ENCODE data around the gene ADAM23.

ADAM23 gene

DNA sequence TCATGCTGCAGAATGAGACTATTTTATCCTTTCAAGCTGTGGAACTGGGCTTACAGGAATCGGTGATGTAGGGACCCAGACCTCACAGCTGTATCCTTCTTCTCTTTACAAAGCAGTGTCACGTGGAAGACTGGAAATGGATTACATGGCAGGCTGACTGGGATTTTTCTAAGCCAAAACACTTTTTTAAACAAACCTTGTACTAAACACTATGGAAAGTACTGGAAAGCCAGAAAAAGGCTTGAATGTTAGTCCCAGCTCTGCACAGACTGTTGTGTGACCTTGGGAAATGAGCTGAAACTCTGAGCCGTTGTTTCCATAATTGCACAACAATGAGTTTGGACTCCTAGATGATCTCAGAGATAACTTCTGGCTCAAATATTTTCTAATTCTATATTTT, 7.6 kb upstream of the ADAM23 start:
- CTCF ChIA-PET, result interaction anchor here (0.6 kb wide), 1 partner anchor 45 kb away, joined by 3 read pairs; no protein-coding TSS in a partner anchor
- TF ChIP-seq, protein P1, sequence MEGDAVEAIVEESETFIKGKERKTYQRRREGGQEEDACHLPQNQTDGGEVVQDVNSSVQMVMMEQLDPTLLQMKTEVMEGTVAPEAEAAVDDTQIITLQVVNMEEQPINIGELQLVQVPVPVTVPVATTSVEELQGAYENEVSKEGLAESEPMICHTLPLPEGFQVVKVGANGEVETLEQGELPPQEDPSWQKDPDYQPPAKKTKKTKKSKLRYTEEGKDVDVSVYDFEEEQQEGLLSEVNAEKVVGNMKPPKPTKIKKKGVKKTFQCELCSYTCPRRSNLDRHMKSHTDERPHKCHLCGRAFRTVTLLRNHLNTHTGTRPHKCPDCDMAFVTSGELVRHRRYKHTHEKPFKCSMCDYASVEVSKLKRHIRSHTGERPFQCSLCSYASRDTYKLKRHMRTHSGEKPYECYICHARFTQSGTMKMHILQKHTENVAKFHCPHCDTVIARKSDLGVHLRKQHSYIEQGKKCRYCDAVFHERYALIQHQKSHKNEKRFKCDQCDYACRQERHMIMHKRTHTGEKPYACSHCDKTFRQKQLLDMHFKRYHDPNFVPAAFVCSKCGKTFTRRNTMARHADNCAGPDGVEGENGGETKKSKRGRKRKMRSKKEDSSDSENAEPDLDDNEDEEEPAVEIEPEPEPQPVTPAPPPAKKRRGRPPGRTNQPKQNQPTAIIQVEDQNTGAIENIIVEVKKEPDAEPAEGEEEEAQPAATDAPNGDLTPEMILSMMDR (IDR thresholded peaks at IDR 0.05; ENCODE audit: control extremely low read depth, extremely low read depth, low read depth, missing control alignments), result no peak
- POLR2A ChIA-PET, result no interaction called here
- DNase-seq (ENCODE audit: extremely low spot score), result no peak

DNA sequence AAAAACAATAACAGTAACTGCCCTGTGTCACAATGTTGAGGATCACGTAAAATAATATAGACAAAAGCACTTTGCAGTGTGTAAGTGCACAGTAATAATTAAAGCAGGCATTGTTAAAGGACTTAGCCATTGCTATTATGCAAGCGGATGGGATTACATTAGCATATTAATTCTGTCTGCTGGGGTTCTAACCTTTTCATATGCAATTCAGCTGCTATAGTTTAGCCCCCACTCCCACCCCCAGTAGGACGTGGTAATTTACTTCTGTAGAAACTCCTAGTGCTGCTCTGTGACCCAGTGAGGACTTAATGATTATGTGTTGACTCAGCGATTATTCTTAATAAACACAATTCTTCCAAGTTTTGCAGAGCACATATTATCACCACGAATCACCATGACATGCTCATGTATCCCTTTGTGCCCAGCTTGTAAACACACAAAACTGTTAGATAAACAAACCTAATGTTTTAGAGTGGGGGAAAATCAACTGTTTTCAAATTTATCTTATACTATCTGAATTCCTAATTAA, 5.1 kb upstream of the ADAM23 start:
- ChIA-PET POLR2A (no interaction called here), CTCF (no interaction called here)
- no peak for DNase-seq (ENCODE audit: extremely low spot score)
- TF ChIP-seq, protein P1 (IDR thresholded peaks at IDR 0.05; ENCODE audit: control extremely low read depth, extremely low read depth, low read depth, missing control alignments), result no peak

DNA sequence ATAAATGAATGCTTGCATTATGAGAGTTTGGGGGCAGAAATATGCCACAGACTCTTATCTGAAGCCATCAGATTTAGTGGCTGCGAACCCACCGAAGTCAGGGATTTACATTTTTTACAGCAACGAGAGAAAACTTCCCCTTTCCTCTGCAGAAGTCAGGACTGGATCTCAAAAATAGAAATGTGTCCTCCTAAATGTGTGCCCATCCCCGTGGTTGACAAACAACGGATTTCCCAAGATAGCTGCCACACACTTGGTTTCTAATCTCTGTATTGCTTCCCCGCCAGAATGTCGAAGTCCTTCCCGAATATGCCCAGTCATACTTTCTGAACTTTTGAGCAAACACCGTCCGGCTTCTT, 879 bp upstream of the ADAM23 start:
- CTCF ChIA-PET, result no interaction called here
- TF ChIP-seq, protein P1 (IDR thresholded peaks at IDR 0.05; ENCODE audit: control extremely low read depth, extremely low read depth, low read depth, missing control alignments), result no peak
- DNase-seq (ENCODE audit: extremely low spot score), result peak; percentile 13
- POLR2A ChIA-PET, result no interaction called here

DNA sequence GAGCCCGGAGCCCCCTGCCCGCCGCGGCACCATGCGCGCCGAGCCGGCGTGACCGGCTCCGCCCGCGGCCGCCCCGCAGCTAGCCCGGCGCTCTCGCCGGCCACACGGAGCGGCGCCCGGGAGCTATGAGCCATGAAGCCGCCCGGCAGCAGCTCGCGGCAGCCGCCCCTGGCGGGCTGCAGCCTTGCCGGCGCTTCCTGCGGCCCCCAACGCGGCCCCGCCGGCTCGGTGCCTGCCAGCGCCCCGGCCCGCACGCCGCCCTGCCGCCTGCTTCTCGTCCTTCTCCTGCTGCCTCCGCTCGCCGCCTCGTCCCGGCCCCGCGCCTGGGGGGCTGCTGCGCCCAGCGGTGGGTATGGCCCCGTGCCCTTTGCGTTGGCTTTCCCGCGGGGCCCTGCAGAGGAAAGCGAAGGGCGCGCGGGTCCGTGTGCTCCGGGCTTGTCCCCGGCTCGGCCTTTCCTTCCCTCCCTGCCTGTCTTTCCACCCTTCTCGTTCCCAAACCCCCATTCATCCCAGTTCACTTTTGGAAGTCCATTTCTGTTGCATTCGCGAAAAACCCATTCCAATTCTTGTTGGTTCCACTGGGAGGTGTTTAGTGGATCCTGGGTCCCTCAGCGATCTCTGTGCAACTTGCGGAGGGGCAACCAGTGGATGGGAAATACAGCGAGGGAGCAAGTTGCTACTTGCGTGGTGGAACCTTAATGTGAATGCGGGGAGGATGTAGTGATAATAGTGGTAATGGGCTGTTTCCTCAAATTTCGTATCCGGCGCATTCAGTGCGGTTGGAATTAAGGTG, 599 bp downstream of the ADAM23 start:
- CTCF ChIA-PET, result no interaction called here
- TF ChIP-seq, protein P1 (IDR thresholded peaks at IDR 0.05; ENCODE audit: control extremely low read depth, extremely low read depth, low read depth, missing control alignments), result no peak
- POLR2A ChIA-PET, result no interaction called here
- DNase-seq (ENCODE audit: extremely low spot score), result peak; percentile 41

DNA sequence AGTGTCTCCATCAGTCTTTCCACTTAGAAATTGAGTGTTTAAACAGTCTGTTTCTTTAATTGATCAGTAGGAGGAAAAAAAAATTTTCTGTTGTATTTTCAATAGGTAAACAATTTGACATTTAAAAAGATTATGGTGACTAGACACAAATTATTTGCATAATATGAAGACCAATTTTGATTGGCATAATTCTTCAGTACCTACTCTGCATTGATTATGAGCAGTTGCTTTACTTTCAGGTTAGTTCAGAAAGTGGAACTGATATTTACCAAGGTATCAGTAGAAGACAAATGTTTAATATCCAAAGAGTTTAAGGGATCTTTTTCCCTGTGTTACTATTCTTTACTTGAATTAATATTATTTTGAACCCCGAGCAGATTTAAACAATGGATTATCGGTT, 2.6 kb downstream of the ADAM23 start:
- ChIA-PET POLR2A (no interaction called here), CTCF (no interaction called here)
- TF ChIP-seq, protein P1 (IDR thresholded peaks at IDR 0.05; ENCODE audit: control extremely low read depth, extremely low read depth, low read depth, missing control alignments), result no peak
- DNase-seq (ENCODE audit: extremely low spot score), result no peak

DNA sequence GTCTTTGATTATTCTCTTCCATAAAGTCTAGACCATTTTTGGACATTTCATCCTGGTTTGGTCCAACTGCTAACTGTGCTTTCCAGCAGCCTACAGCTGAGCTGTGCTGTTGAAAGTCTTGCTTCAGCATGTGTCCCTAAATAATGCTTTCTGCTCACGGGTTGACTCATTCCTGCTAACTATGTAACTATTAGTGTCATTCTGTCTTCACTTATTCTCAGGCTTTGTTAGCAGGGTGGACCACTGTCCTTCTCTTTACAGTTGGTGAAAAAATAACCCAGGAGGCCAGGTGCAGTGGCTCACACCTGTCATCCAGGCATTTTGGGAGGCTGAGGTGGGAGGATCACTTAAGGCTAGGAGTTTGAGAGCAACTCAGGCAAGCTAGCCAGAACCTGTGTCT, 8.9 kb downstream of the ADAM23 start:
- ChIA-PET POLR2A (interaction anchor here (0.5 kb wide), 1 partner anchor 8 kb away, joined by 4 read pairs; no protein-coding TSS in a partner anchor), CTCF (interaction anchor here (1.0 kb wide), 1 partner anchor 19 kb away, joined by 3 read pairs; no protein-coding TSS in a partner anchor)
- DNase-seq (ENCODE audit: extremely low spot score), result no peak
- TF ChIP-seq, protein P1 (IDR thresholded peaks at IDR 0.05; ENCODE audit: control extremely low read depth, extremely low read depth, low read depth, missing control alignments), result no peak

Measured in GM10248 (cell line).